Mesothelial cell of epicardium (in vitro differentiated cells): Measurements from ENCODE around the gene LRATD1. TPM values are rescaled to one million over a fixed set of nuclear protein-coding genes. Genes with fewer than 3 reads are reported as not detected.
A peak's percentile ranks its signal among the peaks of the same experiment; 100 is the strongest.

Experiments
- DNase-seq, 2 experiments: peaks; one replicate each; pipeline ENCODE4 v3.0.0; 2021; ENCODE audit warnings: low spot score in 2 of 2; ENCODE audit not compliant: unreplicated experiment in 2 of 2
- H3K27ac Mint-ChIP-seq: 2 replicates; pipeline ENCODE4 v1.8.0; 2021; ENCODE audit warnings: mixed read lengths
- H3K27me3 Mint-ChIP-seq: 2 replicates; pipeline ENCODE4 v1.8.0; 2021; ENCODE audit warnings: low read depth, mixed read lengths
- H3K36me3 Mint-ChIP-seq: 2 replicates; pipeline ENCODE4 v1.8.0; 2021; ENCODE audit warnings: mixed read lengths
- H3K4me1 Mint-ChIP-seq: 2 replicates; pipeline ENCODE4 v1.8.0; 2021; ENCODE audit warnings: mixed read lengths
- H3K4me3 Mint-ChIP-seq: 2 replicates; pipeline ENCODE4 v1.8.0; 2021; ENCODE audit warnings: mild to moderate bottlenecking, moderate library complexity, mixed read lengths
- H3K9me3 Mint-ChIP-seq: 2 replicates; pipeline ENCODE4 v1.8.0; 2021; ENCODE audit warnings: mixed read lengths
- total RNA-seq: library from RNA; stranded (reverse); gene quantifications from 3 replicates; pipeline ENCODE4 v1.2.1, GENCODE V29; 2021
- TF ChIP-seq, protein P1 (sequence below): fragments of 200-600 bp; sonication (generic); IDR thresholded peaks from one replicate; pipeline ENCODE4 v1.5.0; 2021; ENCODE audit warnings: antibody characterized with exemption; ENCODE audit not compliant: unreplicated experiment

LRATD1 gene
- total RNA-seq, 1 donor from 2014 or later = 2.4 TPM

DNA sequence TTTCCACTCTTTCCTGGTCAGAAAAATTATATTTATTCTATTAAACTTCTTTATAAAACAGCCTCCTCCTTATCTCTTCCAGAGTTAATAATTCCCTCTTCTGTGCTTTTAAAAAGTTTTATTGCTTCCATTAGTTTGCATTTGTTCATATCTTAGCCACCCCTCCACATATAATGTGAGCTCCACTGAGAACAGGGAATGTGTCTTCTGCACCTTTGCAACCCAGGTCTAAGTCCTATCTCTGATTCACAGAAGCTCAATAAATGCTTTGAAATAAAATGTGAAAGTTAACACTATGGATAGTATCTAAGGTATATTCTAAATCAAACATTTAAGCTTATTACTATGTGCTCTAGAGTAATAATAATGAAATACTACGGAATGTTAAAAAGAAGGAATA is 9.3 kb upstream of the LRATD1 start:
- Mint-ChIP-seq H3K9me3 (no peaks in the 10 kb centered on the region), H3K27me3 (peaks cover 22% of the 10 kb centered on the region), H3K36me3 (no peaks in the 10 kb centered on the region), H3K27ac (no peak overlapping the region), H3K4me3 (no peak overlapping the region), H3K4me1 (no peaks in the 10 kb centered on the region)
- DNase-seq = no peak
- TF ChIP-seq, protein P1, sequence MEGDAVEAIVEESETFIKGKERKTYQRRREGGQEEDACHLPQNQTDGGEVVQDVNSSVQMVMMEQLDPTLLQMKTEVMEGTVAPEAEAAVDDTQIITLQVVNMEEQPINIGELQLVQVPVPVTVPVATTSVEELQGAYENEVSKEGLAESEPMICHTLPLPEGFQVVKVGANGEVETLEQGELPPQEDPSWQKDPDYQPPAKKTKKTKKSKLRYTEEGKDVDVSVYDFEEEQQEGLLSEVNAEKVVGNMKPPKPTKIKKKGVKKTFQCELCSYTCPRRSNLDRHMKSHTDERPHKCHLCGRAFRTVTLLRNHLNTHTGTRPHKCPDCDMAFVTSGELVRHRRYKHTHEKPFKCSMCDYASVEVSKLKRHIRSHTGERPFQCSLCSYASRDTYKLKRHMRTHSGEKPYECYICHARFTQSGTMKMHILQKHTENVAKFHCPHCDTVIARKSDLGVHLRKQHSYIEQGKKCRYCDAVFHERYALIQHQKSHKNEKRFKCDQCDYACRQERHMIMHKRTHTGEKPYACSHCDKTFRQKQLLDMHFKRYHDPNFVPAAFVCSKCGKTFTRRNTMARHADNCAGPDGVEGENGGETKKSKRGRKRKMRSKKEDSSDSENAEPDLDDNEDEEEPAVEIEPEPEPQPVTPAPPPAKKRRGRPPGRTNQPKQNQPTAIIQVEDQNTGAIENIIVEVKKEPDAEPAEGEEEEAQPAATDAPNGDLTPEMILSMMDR = no peak

DNA sequence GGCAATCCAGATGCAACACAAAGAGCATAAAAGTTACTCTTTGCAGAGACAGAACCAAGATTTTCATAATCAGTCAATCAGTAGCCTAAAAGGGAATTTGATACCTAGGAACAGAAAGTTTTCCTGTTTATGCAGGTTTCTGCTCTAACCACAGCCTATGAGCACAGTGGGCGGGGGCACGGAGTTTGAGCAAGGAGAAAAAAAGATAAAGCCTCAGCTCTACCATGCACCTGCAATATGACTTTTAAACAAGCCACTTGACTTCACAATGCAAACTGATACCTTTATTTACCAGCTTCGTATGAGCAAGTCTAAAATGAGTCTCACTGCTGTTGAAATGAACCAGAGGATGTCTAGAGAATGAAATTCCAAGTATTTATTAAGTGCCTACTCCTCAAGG is 5.6 kb upstream of the LRATD1 start:
- H3K4me3 Mint-ChIP-seq = no peak overlapping the region
- no peak for DNase-seq
- H3K4me1 Mint-ChIP-seq = no peaks in the 10 kb centered on the region
- H3K36me3 Mint-ChIP-seq = no peaks in the 10 kb centered on the region
- H3K27ac Mint-ChIP-seq = no peak overlapping the region
- no peaks in the 10 kb centered on the region for H3K9me3 Mint-ChIP-seq
- TF ChIP-seq, protein P1 = no peak
- H3K27me3 Mint-ChIP-seq = peaks cover 42% of the 10 kb centered on the region

DNA sequence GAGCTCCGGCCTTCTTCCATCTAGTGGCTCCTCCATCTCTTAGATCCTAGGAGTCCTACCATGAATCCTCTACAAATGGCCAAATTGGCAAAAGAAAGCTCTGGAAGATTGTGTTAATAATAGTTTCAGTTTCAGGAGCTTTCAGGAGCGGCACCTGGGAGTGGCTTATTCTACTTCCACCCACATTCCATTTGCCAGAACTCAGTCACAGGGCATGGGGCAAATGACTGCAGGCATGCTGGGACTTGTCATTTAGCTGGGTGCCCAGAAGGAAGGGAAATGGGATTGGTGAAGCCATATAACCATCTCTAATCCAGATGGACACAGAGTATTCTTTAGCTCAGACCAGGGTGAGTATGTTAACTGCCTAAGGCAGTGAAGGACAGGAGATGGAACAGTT is 3.6 kb upstream of the LRATD1 start:
- Mint-ChIP-seq H3K9me3 (no peaks in the 10 kb centered on the region), H3K36me3 (no peaks in the 10 kb centered on the region), H3K4me3 (no peak overlapping the region), H3K4me1 (peaks cover 9% of the 10 kb centered on the region), H3K27me3 (peaks cover 60% of the 10 kb centered on the region), H3K27ac (no peak overlapping the region)
- TF ChIP-seq, protein P1 = no peak
- no peak for DNase-seq

DNA sequence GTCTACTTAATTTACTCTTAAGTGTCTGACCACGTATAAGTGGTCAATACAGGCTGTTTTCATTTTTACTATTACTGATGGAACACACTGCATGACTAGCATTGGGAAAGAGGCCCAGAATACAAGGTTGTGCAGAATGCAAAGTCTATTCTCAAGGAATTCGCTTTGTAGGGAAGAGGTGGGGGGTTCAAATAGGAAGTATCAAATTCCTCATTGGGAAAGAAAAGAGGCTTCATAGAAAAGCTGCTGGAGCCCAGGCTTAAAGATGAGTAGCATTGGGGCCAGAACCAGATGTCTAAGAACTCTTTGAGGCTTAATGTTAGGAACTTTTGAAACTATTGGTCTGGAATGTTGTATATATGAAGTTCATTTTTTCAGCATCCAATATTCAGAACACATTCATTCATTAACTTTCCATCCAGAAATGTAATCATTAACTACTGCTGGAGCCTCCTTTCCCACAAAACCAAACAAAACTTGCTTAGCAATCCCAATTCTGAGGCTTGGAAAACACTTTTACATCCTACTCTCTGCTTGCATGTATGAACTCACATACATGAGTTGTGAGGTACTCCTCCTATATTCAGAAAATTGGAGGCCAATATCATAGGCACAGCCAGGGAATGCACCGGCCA is 994 bp upstream of the LRATD1 start:
- TF ChIP-seq, protein P1 = no peak
- DNase-seq = no peak
- no peaks in the 10 kb centered on the region for H3K9me3 Mint-ChIP-seq
- H3K27ac Mint-ChIP-seq = no peak overlapping the region
- no peaks in the 10 kb centered on the region for H3K36me3 Mint-ChIP-seq
- peaks cover 24% of the 10 kb centered on the region for H3K4me1 Mint-ChIP-seq
- H3K27me3 Mint-ChIP-seq = peaks cover 82% of the 10 kb centered on the region
- peak overlapping the region; percentile 72 for H3K4me3 Mint-ChIP-seq

DNA sequence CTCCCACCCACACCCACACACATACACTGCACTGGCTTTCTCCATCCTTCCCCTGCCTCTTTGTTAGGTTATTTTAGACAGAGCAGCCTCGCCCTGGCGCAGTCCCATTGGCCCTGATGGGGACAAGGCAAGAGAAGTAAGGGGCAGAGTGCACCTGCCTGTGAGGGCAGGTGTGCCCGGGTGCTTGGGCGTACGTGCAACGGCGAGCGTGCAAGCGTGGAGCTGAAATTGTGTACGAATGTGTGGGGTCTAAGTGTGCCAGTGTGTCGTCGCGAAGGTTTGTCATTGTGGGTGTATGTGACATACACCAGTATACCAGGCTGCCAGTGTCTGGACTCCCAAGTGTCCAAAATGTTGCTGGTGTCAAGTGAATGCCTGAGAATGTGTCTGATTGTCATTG is 544 bp downstream of the LRATD1 start:
- H3K4me3 Mint-ChIP-seq = peak overlapping the region; percentile 72
- H3K4me1 Mint-ChIP-seq = peaks cover 24% of the 10 kb centered on the region
- TF ChIP-seq, protein P1 = no peak
- peak in 1 of 2 experiments; percentile 37 for DNase-seq
- H3K27ac Mint-ChIP-seq = no peak overlapping the region
- H3K36me3 Mint-ChIP-seq = no peaks in the 10 kb centered on the region
- H3K27me3 Mint-ChIP-seq = peaks cover 90% of the 10 kb centered on the region
- H3K9me3 Mint-ChIP-seq = no peaks in the 10 kb centered on the region
